WTC11 (cell line): ENCODE results near the gene GPR150. TPM values are rescaled to one million over a fixed set of nuclear protein-coding genes. Genes with fewer than 3 reads are reported as not detected.

ENCODE experiments used
- ATAC-seq: fragments of 200-7000 bp; cut with Tn5 transposase; 2 replicates; pipeline ENCODE4 v1.10.0; 2021; ENCODE audit warnings: mild to moderate bottlenecking, moderate library complexity
- CTCF ChIA-PET: fragments of 300-600 bp; sonication (Branson Sonifier 250); formaldehyde crosslinking; loops from one replicate; lab custom pipeline; 2021; ENCODE audit warnings: antibody characterized with exemption; lab: Charles Lee
- POLR2A ChIA-PET: fragments of 350-600 bp; sonication (Branson Sonifier 250); formaldehyde crosslinking; loops from one replicate; lab custom pipeline; 2021; ENCODE audit warnings: antibody characterized with exemption; lab: Charles Lee
- DNase-seq: peaks from one replicate; pipeline ENCODE4 v3.0.0; 2021; ENCODE audit warnings: low spot score
- H3K27ac Mint-ChIP-seq: 2 replicates; pipeline ENCODE4 v1.8.0; 2021; ENCODE audit warnings: mixed read lengths
- H3K27me3 Mint-ChIP-seq: 2 replicates; pipeline ENCODE4 v1.8.0; 2021; ENCODE audit warnings: low read depth, mild to moderate bottlenecking, moderate library complexity, mixed read lengths
- H3K36me3 Mint-ChIP-seq: 2 replicates; pipeline ENCODE4 v1.8.0; 2021; ENCODE audit warnings: mixed read lengths
- H3K4me1 Mint-ChIP-seq: 2 replicates; pipeline ENCODE4 v1.8.0; 2022; ENCODE audit warnings: mixed read lengths
- H3K4me3 Mint-ChIP-seq: 2 replicates; pipeline ENCODE4 v1.8.0; 2021; ENCODE audit warnings: mild to moderate bottlenecking, moderate library complexity, mixed read lengths
- H3K9me3 Mint-ChIP-seq: 2 replicates; pipeline ENCODE4 v1.8.0; 2021; ENCODE audit warnings: mixed read lengths
- FOXK1 ChIP-seq: sonication (generic); formaldehyde crosslinking; IDR thresholded peaks from 2 replicates; pipeline ENCODE4 v1.8.0; 2022; ENCODE audit warnings: mild to moderate bottlenecking, moderate library complexity, missing genetic modification reagents
- HMGA2 ChIP-seq: fragments of 250-450 bp; sonication (Bioruptor Pico); IDR thresholded peaks from 2 replicates; pipeline ENCODE4 v1.4.0; 2021; ENCODE audit warnings: mild to moderate bottlenecking, moderate library complexity
- MYBL2 ChIP-seq: sonication (generic); formaldehyde crosslinking; IDR thresholded peaks from 2 replicates; pipeline ENCODE4 v1.8.1; 2023; ENCODE audit warnings: mild to moderate bottlenecking, moderate library complexity, missing genetic modification reagents
- NFATC4 ChIP-seq: fragments of 250-450 bp; sonication (Bioruptor Pico); IDR thresholded peaks from 2 replicates; pipeline ENCODE4 v1.9.0; 2021; ENCODE audit warnings: mild to moderate bottlenecking
- NR2C2 ChIP-seq: sonication (generic); formaldehyde crosslinking; IDR thresholded peaks from 2 replicates; pipeline ENCODE4 v1.8.0; 2022; ENCODE audit warnings: mild to moderate bottlenecking, missing genetic modification reagents
- RELA ChIP-seq: sonication (generic); formaldehyde crosslinking; IDR thresholded peaks from 2 replicates; pipeline ENCODE4 v1.8.1; 2022; ENCODE audit warnings: missing genetic modification reagents, mild to moderate bottlenecking, borderline replicate concordance
- SMAD3 ChIP-seq: sonication (generic); formaldehyde crosslinking; IDR thresholded peaks from 2 replicates; pipeline ENCODE4 v1.8.0; 2022; ENCODE audit warnings: missing genetic modification reagents, mild to moderate bottlenecking, borderline replicate concordance
- TEAD4 ChIP-seq: sonication (generic); formaldehyde crosslinking; IDR thresholded peaks from 2 replicates; pipeline ENCODE4 v1.8.0; 2022; ENCODE audit warnings: mild to moderate bottlenecking, missing genetic modification reagents
- ZBTB21 ChIP-seq: sonication (generic); formaldehyde crosslinking; IDR thresholded peaks from 2 replicates; pipeline ENCODE4 v1.8.1; 2023; ENCODE audit warnings: mild to moderate bottlenecking, missing genetic modification reagents, borderline replicate concordance
- ZNF232 ChIP-seq: sonication (generic); formaldehyde crosslinking; IDR thresholded peaks from 2 replicates; pipeline ENCODE4 v1.8.0; 2022; ENCODE audit warnings: mild to moderate bottlenecking, missing genetic modification reagents
- ZNF423 ChIP-seq: fragments of 250-450 bp; sonication (Bioruptor Pico); IDR thresholded peaks from 2 replicates; pipeline ENCODE4 v2.1.2; 2022; ENCODE audit warnings: mild to moderate bottlenecking, moderate library complexity
- total RNA-seq: library from RNA; stranded (reverse); gene quantifications from 3 replicates; pipeline ENCODE4 v1.2.3, GENCODE V29; 2021
- TF ChIP-seq, protein P1 (sequence below): fragments of 250-450 bp; sonication (Bioruptor Pico); IDR thresholded peaks from 2 replicates; pipeline ENCODE4 v1.9.0; 2021; ENCODE audit warnings: moderate library complexity, mild to moderate bottlenecking, inconsistent platforms, borderline replicate concordance
- TF ChIP-seq, protein P2 (sequence below): sonication (generic); formaldehyde crosslinking; IDR thresholded peaks from 2 replicates; pipeline ENCODE4 v1.8.0; 2022; ENCODE audit warnings: missing genetic modification reagents
- TF ChIP-seq, protein P3 (sequence below): fragments of 250-450 bp; sonication (Bioruptor Pico); conservative IDR thresholded peaks from 2 replicates; pipeline ENCODE4 v1.9.0; 2021; ENCODE audit warnings: mild to moderate bottlenecking
- TF ChIP-seq, protein P4 (sequence below): fragments of 250-450 bp; sonication (Bioruptor Pico); IDR thresholded peaks from 2 replicates; pipeline ENCODE4 v1.9.0; 2021; ENCODE audit warnings: mild to moderate bottlenecking, borderline replicate concordance
- TF ChIP-seq, protein P5 (sequence below): fragments of 250-450 bp; sonication (Bioruptor Pico); IDR thresholded peaks from 2 replicates; pipeline ENCODE4 v1.9.0; 2021; ENCODE audit warnings: mild to moderate bottlenecking
- TF ChIP-seq, protein P6 (sequence below): sonication (generic); formaldehyde crosslinking; IDR thresholded peaks from 2 replicates; pipeline ENCODE4 v1.8.0; 2023; ENCODE audit warnings: mild to moderate bottlenecking, missing genetic modification reagents

GPR150 gene
- total RNA-seq, 1 experiment from 2014 or later, result 0.13 TPM

DNA sequence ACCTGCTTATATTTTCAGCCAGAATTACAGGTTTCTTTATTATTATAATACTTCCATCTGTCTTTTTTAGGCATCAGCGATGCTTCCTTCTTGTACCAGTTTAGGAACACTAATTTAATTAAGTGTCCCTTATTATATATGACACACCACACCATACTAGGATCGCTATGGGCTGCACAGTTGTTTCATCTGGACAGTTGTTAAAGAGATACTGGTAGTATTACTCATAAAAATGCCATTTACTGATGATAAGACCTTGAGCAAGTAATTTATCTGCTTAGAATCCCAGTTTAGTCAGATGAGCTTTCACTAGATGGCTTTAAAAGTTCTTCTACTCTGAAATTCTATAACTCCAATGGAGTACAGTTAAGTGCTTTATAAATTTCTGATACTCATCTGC, 47.9 kb upstream of the GPR150 start (continued):
- TF ChIP-seq, protein P1, sequence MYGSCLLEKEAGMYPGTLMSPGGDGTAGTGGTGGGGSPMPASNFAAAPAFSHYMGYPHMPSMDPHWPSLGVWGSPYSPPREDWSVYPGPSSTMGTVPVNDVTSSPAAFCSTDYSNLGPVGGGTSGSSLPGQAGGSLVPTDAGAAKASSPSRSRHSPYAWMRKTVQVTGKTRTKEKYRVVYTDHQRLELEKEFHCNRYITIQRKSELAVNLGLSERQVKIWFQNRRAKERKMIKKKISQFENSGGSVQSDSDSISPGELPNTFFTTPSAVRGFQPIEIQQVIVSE, result no peak
- no peak for TF ChIP-seq RELA (CRISPR knock-in tag)
- no peak for TF ChIP-seq NFATC4
- TF ChIP-seq, protein P2, sequence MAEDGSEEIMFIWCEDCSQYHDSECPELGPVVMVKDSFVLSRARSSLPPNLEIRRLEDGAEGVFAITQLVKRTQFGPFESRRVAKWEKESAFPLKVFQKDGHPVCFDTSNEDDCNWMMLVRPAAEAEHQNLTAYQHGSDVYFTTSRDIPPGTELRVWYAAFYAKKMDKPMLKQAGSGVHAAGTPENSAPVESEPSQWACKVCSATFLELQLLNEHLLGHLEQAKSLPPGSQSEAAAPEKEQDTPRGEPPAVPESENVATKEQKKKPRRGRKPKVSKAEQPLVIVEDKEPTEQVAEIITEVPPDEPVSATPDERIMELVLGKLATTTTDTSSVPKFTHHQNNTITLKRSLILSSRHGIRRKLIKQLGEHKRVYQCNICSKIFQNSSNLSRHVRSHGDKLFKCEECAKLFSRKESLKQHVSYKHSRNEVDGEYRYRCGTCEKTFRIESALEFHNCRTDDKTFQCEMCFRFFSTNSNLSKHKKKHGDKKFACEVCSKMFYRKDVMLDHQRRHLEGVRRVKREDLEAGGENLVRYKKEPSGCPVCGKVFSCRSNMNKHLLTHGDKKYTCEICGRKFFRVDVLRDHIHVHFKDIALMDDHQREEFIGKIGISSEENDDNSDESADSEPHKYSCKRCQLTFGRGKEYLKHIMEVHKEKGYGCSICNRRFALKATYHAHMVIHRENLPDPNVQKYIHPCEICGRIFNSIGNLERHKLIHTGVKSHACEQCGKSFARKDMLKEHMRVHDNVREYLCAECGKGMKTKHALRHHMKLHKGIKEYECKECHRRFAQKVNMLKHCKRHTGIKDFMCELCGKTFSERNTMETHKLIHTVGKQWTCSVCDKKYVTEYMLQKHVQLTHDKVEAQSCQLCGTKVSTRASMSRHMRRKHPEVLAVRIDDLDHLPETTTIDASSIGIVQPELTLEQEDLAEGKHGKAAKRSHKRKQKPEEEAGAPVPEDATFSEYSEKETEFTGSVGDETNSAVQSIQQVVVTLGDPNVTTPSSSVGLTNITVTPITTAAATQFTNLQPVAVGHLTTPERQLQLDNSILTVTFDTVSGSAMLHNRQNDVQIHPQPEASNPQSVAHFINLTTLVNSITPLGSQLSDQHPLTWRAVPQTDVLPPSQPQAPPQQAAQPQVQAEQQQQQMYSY (CRISPR knock-in tag), result no peak
- TF ChIP-seq, protein P3, sequence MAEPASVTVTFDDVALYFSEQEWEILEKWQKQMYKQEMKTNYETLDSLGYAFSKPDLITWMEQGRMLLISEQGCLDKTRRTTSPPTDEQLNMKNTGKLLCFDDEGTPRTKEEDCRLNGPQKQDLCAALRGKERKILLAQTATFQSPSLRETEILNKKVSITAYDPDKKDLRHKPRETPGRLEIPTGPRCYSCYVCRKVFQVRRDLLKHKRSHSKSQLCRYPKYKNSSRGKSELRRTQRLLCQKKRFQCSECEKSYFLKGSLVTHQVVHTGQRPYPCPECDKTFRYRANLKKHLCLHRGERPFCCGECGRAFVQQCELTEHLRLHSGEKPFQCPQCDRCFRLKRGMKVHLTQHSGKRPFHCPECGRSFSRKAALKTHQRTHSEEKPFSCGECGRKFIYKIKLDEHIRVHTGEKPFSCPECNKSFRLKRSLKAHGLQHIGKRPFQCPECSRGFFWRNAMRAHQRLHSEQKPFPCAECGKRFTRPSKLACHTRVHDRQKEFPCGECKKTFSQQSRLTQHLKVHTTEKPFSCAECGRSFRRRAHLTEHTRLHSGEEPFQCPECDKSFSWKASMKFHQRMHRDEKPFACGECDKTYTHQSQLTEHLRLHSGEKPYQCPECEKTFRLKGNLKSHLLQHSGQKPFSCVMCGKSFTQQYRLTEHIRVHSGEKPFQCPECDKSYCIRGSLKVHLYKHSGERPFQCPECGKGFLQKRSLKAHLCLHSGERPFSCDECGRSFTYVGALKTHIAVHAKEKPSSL (CRISPR knock-in tag), result no peak
- TF ChIP-seq ZNF423 (CRISPR knock-in tag), result no peak
- TF ChIP-seq, all 79 proteins: peak for 0

DNA sequence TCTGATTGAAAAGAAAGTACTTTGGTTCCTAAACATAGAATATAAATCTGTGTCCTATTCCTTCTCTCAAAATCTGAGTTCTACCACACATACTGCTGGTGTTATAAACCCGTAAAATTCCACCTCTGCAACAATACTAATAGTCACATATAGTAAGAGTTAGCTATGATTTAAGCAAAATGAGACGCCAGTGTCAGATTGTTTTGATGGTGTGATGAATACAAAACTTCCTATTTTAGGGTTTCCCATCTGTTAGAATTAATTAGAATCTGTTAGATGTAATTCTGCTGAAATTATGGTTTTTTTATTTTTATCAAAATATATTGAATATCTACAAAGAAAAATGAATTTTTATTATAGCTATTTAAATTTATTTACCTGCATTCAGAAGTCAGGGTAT, 38.3 kb upstream of the GPR150 start:
- H3K27ac Mint-ChIP-seq, result no peak overlapping the region
- ATAC-seq (no peak), DNase-seq (no peak)
- no peaks in the 10 kb centered on the region for H3K27me3 Mint-ChIP-seq
- H3K36me3 Mint-ChIP-seq, result no peaks in the 10 kb centered on the region; the same call in 1 of the 2 replicates
- ChIA-PET POLR2A (no interaction called here), CTCF (no interaction called here)
- no peaks in the 10 kb centered on the region for H3K9me3 Mint-ChIP-seq
- H3K4me1 Mint-ChIP-seq, result no peaks in the 10 kb centered on the region
- no peak overlapping the region for H3K4me3 Mint-ChIP-seq
- TF ChIP-seq, protein P4, sequence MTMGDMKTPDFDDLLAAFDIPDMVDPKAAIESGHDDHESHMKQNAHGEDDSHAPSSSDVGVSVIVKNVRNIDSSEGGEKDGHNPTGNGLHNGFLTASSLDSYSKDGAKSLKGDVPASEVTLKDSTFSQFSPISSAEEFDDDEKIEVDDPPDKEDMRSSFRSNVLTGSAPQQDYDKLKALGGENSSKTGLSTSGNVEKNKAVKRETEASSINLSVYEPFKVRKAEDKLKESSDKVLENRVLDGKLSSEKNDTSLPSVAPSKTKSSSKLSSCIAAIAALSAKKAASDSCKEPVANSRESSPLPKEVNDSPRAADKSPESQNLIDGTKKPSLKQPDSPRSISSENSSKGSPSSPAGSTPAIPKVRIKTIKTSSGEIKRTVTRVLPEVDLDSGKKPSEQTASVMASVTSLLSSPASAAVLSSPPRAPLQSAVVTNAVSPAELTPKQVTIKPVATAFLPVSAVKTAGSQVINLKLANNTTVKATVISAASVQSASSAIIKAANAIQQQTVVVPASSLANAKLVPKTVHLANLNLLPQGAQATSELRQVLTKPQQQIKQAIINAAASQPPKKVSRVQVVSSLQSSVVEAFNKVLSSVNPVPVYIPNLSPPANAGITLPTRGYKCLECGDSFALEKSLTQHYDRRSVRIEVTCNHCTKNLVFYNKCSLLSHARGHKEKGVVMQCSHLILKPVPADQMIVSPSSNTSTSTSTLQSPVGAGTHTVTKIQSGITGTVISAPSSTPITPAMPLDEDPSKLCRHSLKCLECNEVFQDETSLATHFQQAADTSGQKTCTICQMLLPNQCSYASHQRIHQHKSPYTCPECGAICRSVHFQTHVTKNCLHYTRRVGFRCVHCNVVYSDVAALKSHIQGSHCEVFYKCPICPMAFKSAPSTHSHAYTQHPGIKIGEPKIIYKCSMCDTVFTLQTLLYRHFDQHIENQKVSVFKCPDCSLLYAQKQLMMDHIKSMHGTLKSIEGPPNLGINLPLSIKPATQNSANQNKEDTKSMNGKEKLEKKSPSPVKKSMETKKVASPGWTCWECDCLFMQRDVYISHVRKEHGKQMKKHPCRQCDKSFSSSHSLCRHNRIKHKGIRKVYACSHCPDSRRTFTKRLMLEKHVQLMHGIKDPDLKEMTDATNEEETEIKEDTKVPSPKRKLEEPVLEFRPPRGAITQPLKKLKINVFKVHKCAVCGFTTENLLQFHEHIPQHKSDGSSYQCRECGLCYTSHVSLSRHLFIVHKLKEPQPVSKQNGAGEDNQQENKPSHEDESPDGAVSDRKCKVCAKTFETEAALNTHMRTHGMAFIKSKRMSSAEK (CRISPR knock-in tag), result no peak

DNA sequence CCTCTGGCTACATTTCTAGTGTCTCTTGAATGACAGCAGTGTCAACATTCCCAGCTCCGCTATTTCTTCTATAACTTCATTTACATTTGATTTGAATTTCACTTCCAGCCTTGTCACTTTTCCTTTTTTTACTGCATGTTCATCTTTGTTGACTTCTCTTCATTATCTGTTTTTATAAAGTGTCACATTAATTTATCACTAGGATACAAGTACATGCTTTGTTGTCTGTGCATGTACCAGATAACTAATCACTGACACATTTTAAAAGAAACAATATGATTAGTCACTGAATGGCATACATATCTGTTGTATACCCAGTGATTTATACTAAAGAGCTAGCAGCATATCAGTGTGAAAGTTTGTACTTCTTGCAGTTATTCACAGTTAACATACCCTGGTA, 35.9 kb upstream of the GPR150 start:
- Mint-ChIP-seq H3K27me3 (no peaks in the 10 kb centered on the region), H3K9me3 (no peaks in the 10 kb centered on the region), H3K36me3 (no peaks in the 10 kb centered on the region; the same call in 1 of the 2 replicates), H3K4me3 (no peak overlapping the region), H3K27ac (no peak overlapping the region), H3K4me1 (no peaks in the 10 kb centered on the region)
- no peak for ATAC-seq
- ChIA-PET POLR2A (no interaction called here), CTCF (no interaction called here)
- no peak for DNase-seq
- no peak for TF ChIP-seq ZNF232 (CRISPR knock-in tag)
- TF ChIP-seq SMAD3 (CRISPR knock-in tag), result no peak
- TF ChIP-seq FOXK1 (CRISPR knock-in tag), result no peak
- TF ChIP-seq, protein P5, sequence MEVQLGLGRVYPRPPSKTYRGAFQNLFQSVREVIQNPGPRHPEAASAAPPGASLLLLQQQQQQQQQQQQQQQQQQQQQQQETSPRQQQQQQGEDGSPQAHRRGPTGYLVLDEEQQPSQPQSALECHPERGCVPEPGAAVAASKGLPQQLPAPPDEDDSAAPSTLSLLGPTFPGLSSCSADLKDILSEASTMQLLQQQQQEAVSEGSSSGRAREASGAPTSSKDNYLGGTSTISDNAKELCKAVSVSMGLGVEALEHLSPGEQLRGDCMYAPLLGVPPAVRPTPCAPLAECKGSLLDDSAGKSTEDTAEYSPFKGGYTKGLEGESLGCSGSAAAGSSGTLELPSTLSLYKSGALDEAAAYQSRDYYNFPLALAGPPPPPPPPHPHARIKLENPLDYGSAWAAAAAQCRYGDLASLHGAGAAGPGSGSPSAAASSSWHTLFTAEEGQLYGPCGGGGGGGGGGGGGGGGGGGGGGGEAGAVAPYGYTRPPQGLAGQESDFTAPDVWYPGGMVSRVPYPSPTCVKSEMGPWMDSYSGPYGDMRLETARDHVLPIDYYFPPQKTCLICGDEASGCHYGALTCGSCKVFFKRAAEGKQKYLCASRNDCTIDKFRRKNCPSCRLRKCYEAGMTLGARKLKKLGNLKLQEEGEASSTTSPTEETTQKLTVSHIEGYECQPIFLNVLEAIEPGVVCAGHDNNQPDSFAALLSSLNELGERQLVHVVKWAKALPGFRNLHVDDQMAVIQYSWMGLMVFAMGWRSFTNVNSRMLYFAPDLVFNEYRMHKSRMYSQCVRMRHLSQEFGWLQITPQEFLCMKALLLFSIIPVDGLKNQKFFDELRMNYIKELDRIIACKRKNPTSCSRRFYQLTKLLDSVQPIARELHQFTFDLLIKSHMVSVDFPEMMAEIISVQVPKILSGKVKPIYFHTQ (CRISPR knock-in tag), result no peak
- TF ChIP-seq, protein P6, sequence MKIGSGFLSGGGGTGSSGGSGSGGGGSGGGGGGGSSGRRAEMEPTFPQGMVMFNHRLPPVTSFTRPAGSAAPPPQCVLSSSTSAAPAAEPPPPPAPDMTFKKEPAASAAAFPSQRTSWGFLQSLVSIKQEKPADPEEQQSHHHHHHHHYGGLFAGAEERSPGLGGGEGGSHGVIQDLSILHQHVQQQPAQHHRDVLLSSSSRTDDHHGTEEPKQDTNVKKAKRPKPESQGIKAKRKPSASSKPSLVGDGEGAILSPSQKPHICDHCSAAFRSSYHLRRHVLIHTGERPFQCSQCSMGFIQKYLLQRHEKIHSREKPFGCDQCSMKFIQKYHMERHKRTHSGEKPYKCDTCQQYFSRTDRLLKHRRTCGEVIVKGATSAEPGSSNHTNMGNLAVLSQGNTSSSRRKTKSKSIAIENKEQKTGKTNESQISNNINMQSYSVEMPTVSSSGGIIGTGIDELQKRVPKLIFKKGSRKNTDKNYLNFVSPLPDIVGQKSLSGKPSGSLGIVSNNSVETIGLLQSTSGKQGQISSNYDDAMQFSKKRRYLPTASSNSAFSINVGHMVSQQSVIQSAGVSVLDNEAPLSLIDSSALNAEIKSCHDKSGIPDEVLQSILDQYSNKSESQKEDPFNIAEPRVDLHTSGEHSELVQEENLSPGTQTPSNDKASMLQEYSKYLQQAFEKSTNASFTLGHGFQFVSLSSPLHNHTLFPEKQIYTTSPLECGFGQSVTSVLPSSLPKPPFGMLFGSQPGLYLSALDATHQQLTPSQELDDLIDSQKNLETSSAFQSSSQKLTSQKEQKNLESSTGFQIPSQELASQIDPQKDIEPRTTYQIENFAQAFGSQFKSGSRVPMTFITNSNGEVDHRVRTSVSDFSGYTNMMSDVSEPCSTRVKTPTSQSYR (CRISPR knock-in tag), result no peak
- no peak for TF ChIP-seq MYBL2 (CRISPR knock-in tag)
- TF ChIP-seq NR2C2, result no peak
- no peak for TF ChIP-seq ZBTB21 (CRISPR knock-in tag)
- TF ChIP-seq HMGA2, result no peak
- TF ChIP-seq TEAD4 (CRISPR knock-in tag), result no peak
